ENCODE results near the gene MATN4. TPM values are rescaled to one million over a fixed set of nuclear protein-coding genes. Genes with fewer than 3 reads are reported as not detected.

MATN4 gene
- total RNA-seq, 1 donor from 2014 or later: 0.29 TPM

DNA sequence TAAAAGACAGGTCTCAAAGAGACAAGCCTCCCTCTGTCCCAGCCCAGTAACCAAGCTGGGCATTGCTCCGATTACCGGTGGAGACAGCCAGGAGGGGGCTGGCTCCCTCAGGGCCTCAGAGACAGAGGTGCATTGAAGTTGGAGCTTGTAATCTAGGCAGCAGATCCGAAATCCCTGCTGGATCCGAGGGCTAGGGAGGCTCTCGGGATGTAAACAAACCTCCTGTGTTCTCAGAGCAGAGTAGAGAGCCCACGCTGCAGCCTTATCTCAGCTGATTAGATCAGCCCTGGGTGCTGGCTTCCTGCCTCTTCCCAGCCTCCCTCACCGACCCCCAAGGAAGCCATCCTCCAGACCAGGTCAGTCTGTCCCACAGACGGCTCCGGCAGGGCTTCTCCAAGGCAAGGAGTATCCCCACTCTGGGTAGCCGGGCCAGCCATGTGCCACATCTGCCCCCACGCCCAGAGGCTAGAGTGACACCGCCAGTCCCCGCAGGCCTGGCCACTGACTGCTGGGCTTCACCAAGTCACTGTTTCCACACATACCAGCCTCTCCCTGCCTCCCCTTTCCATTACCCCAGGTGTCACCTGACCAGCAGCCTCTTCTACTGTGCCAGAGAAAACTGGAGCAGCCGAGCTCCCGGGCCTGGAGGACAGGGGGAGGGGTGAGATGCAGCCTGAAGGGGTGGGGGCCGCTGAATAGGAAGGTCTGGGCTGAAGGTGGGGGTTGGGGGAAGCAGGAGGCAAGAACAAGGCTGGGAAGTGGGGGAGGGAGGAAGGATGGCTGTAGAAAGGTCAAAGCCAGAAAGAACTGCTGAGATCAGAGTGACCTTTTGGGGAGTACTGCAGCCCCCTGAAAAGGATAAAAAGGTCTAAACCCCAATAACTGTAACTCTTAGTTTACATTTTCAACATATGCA is 34.1 kb upstream of the MATN4 start:
- Histone ChIP-seq H3K4me3 (peak overlapping the region; percentile 67), H3K9me3 (no peaks in the 10 kb centered on the region), H3K4me1 (peaks cover 97% of the 10 kb centered on the region), H3K27ac (peak overlapping the region; percentile 86), H3K36me3 (peaks cover 27% of the 10 kb centered on the region), H3K27me3 (no peaks in the 10 kb centered on the region)
- DNase-seq (peak; percentile 82), ATAC-seq (peak; percentile 56)
- TF ChIP-seq, protein P1, sequence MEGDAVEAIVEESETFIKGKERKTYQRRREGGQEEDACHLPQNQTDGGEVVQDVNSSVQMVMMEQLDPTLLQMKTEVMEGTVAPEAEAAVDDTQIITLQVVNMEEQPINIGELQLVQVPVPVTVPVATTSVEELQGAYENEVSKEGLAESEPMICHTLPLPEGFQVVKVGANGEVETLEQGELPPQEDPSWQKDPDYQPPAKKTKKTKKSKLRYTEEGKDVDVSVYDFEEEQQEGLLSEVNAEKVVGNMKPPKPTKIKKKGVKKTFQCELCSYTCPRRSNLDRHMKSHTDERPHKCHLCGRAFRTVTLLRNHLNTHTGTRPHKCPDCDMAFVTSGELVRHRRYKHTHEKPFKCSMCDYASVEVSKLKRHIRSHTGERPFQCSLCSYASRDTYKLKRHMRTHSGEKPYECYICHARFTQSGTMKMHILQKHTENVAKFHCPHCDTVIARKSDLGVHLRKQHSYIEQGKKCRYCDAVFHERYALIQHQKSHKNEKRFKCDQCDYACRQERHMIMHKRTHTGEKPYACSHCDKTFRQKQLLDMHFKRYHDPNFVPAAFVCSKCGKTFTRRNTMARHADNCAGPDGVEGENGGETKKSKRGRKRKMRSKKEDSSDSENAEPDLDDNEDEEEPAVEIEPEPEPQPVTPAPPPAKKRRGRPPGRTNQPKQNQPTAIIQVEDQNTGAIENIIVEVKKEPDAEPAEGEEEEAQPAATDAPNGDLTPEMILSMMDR (IDR thresholded peaks at IDR 0.05): no peak
- intact Hi-C loops (cut with DNase I): no loop called here

DNA sequence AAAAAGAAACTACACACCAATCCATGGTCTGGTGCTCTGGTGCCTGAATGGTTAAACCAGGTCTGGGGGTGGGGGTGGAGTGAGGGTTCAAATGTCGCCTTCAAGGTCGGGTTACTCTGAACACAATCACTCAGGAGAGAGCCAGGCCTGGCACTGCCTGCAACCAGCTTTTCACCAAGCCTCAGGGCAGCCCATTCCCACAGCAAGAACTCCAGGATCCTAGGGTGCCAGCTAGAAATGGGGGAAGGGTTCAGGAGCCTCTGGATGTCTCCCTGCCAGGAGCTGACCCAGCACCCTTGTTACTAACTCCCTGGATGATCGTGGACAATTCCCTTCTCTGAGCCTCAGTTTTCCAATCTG is 33.5 kb upstream of the MATN4 start:
- Histone ChIP-seq H3K27me3 (no peaks in the 10 kb centered on the region), H3K36me3 (peaks cover 27% of the 10 kb centered on the region), H3K4me1 (peaks cover 97% of the 10 kb centered on the region), H3K27ac (peak overlapping the region; percentile 86), H3K9me3 (no peaks in the 10 kb centered on the region), H3K4me3 (peak overlapping the region; percentile 67)
- no peak for ATAC-seq
- intact Hi-C loops (cut with DNase I): no loop called here
- TF ChIP-seq, protein P1 (IDR thresholded peaks at IDR 0.05): no peak
- DNase-seq: peak; percentile 51

DNA sequence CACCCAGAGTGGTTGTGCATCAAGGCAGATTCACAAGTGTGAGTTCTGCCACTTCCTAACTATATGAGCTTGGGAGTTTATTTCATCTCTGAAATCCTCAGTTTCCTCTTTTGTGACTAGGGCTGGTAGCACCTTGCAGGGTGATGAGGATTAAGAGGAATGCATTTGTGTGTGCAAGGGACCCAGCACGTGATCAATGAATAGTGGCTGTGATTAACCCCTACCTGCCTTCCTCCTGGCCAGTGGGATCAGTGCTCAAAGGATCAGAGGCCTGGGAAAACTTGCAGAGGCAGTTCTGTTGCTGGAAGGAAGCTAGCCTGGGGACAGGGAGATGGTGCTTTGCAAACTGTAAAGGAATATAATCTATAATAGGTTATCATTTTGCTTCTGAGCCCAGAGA is 32.9 kb upstream of the MATN4 start:
- DNase-seq: peak; percentile 10

DNA sequence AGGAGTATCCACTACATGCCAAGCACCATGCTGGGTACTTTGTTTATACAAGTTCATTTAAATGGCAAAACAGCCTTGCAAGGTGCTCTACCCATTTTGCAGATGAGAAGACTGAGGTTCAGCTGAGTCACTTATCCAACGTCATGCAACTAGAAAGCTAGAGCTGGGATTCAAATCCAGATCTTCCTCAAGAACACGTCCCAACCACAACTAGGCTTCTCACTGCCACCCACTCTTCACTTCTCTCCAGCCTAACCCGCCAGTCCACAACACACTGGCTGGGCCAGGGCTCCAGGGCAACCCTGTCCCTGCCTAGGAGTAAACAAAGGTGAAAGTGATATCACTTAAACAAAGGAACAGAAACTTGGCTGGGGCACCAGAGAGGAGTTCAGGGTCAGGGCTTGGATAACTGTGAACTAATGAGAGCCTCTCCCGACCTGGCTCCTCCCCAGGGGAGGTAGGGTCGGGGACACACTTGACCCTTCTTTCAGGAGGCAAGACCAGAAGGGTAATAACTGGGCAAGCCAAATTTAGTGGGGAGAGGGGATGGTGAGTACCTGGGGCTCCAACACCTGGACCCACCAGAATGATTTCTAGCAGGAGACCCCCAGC is 32.2 kb upstream of the MATN4 start:
- intact Hi-C loops (cut with DNase I): no loop called here
- H3K4me1 ChIP-seq: peaks cover 84% of the 10 kb centered on the region
- H3K36me3 ChIP-seq: peaks cover 33% of the 10 kb centered on the region
- TF ChIP-seq, protein P1 (IDR thresholded peaks at IDR 0.05): no peak
- peak overlapping the region; percentile 86 for H3K27ac ChIP-seq
- no peaks in the 10 kb centered on the region for H3K9me3 ChIP-seq
- ATAC-seq (peak; percentile 11), DNase-seq (no peak)
- no peak overlapping the region for H3K4me3 ChIP-seq
- H3K27me3 ChIP-seq: no peaks in the 10 kb centered on the region

More for the DNA sequence above, 32.9 kb upstream of the MATN4 start:
- intact Hi-C loops (cut with DNase I): no loop called here
- TF ChIP-seq, protein P1 (IDR thresholded peaks at IDR 0.05): no peak
- Histone ChIP-seq H3K4me3 (no peak overlapping the region), H3K36me3 (peaks cover 27% of the 10 kb centered on the region), H3K9me3 (no peaks in the 10 kb centered on the region), H3K27me3 (no peaks in the 10 kb centered on the region), H3K27ac (peak overlapping the region; percentile 86), H3K4me1 (peaks cover 91% of the 10 kb centered on the region)
- no peak for ATAC-seq

DNA sequence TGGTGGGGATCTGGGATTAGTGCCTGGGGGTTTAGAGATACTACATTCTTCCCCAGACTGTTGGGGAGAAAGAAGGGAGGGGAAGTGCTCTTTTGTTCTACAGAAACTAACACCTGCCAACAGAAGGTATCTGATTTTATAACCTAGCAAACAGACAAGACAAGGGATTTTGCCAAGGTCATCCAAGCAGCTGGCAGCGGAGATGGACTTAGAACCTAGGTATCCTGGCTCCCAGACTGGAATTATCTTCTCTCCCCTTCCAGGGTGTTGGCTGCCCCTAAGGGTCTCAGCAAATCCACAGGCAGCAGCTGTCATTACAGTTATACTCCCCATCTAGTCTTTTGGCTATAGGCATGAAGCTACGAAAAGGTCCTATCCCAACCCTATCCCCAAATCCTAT is 31.7 kb upstream of the MATN4 start:
- H3K9me3 ChIP-seq: no peaks in the 10 kb centered on the region
- H3K27me3 ChIP-seq: no peaks in the 10 kb centered on the region
- DNase-seq (no peak), ATAC-seq (no peak)
- peaks cover 36% of the 10 kb centered on the region for H3K36me3 ChIP-seq
- intact Hi-C loops (cut with DNase I): no loop called here
- H3K4me3 ChIP-seq: no peak overlapping the region
- H3K4me1 ChIP-seq: peaks cover 79% of the 10 kb centered on the region
- peak overlapping the region; percentile 66 for H3K27ac ChIP-seq
- TF ChIP-seq, protein P1 (IDR thresholded peaks at IDR 0.05): no peak

Measured in upper lobe of right lung (tissue), 1 donor.